H7 (cell line): ENCODE measurements around the gene GATB. TPM values are rescaled to one million over a fixed set of nuclear protein-coding genes. Genes with fewer than 3 reads are reported as not detected.

Experiments
- DNase-seq: peaks from one replicate; pipeline ENCODE4 v3.0.0; 2012
- H3K27me3 ChIP-seq: 2 replicates; pipeline ENCODE4 v1.6.0; 2011; ENCODE audit warnings: mild to moderate bottlenecking, low read length; ENCODE audit not compliant: control insufficient read depth, insufficient read depth
- H3K36me3 ChIP-seq: replicated peaks from 2 replicates; pipeline ENCODE4 v1.5.1; 2011; ENCODE audit warnings: low read length; ENCODE audit not compliant: control insufficient read depth, insufficient read depth
- H3K4me3 ChIP-seq: 2 replicates; pipeline ENCODE4 v1.5.1; 2011; ENCODE audit warnings: low read depth, mild to moderate bottlenecking, control low read depth, low read length, moderate library complexity; ENCODE audit not compliant: insufficient read depth
- total RNA-seq: library from RNA; depleted of rRNA; stranded (reverse); fragments of >200 nt; shearing (Covaris generic); gene quantifications from 2 replicates; pipeline ENCODE4 v1.2.3, GENCODE V29; 2014

Gene GATB
- total RNA-seq, 1 experiment from 2014 or later: 18.8 TPM

DNA sequence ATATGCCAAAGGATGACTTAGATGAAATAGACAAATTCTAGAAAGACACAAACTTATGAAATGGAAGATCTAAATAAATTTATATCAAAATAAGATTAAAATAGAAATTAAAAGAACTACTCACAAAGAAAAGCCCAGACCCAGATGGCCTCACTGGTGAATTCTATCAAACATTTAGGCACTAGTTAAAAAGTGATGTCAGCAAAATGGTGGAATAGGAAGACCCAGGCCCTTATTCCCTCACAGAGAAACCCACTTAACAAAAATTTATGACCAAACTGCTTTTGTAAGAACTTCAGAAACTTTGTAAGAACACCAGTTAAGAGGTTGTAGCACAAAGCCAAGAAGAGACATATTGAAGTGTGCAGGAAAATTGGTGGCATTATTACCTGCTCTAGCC, 129.5 kb downstream of the GATB start:
- H3K36me3 ChIP-seq: no peaks in the 10 kb centered on the region; the same call in 1 of the 2 replicates

GRCh38 chr4:151629097-151629783, 131.6 kb downstream of the GATB start:
- H3K4me3 ChIP-seq: no peak overlapping the region
- no peak for DNase-seq
- H3K36me3 ChIP-seq: no peaks in the 10 kb centered on the region; the same call in 1 of the 2 replicates

More for the DNA sequence above, 129.5 kb downstream of the GATB start:
- Histone ChIP-seq H3K27me3 (no peaks in the 10 kb centered on the region), H3K4me3 (no peak overlapping the region)
- DNase-seq: no peak

GRCh38 chr4:151628001-151628608, 132.7 kb downstream of the GATB start:
- Histone ChIP-seq H3K4me3 (no peak overlapping the region), H3K36me3 (no peaks in the 10 kb centered on the region; the same call in 1 of the 2 replicates), H3K27me3 (no peaks in the 10 kb centered on the region)
- DNase-seq: no peak

More at GRCh38 chr4:151629097-151629783, 131.6 kb downstream of the GATB start:
- no peaks in the 10 kb centered on the region for H3K27me3 ChIP-seq

- no peaks in the 10 kb centered on the region; the same call in 1 of the 2 replicates for H3K36me3 ChIP-seq
- H3K4me3 ChIP-seq: no peak overlapping the region
- DNase-seq: no peak
- H3K27me3 ChIP-seq: no peaks in the 10 kb centered on the region
Observed at GRCh38 chr4:151627491-151627890, 133.3 kb downstream of the GATB start.

GRCh38 chr4:151626751-151627150, 134.1 kb downstream of the GATB start:
- Histone ChIP-seq H3K27me3 (no peaks in the 10 kb centered on the region), H3K36me3 (no peaks in the 10 kb centered on the region; the same call in 1 of the 2 replicates), H3K4me3 (no peak overlapping the region)
- DNase-seq: no peak

DNA sequence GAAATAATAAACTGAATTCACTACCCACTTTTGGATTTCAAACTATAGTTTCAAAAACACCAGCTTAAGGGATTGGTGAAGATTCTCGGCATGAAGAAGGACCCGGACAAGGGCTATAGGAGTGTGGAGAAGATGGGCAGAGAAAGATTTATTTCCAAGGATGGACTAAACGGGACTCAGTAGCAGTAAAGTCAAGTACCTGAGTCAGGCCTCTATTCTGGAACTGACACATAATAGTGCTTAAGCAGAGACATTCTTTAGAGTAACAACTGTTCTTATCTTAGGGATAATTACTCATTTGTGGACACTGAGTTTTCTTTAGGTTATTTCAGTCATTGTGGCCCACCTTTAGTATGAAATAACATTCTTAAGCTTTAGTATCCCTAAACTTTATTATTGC, 134.6 kb downstream of the GATB start:
- Histone ChIP-seq H3K27me3 (no peaks in the 10 kb centered on the region), H3K36me3 (no peaks in the 10 kb centered on the region; the same call in 1 of the 2 replicates), H3K4me3 (no peak overlapping the region)
- DNase-seq: no peak

DNA sequence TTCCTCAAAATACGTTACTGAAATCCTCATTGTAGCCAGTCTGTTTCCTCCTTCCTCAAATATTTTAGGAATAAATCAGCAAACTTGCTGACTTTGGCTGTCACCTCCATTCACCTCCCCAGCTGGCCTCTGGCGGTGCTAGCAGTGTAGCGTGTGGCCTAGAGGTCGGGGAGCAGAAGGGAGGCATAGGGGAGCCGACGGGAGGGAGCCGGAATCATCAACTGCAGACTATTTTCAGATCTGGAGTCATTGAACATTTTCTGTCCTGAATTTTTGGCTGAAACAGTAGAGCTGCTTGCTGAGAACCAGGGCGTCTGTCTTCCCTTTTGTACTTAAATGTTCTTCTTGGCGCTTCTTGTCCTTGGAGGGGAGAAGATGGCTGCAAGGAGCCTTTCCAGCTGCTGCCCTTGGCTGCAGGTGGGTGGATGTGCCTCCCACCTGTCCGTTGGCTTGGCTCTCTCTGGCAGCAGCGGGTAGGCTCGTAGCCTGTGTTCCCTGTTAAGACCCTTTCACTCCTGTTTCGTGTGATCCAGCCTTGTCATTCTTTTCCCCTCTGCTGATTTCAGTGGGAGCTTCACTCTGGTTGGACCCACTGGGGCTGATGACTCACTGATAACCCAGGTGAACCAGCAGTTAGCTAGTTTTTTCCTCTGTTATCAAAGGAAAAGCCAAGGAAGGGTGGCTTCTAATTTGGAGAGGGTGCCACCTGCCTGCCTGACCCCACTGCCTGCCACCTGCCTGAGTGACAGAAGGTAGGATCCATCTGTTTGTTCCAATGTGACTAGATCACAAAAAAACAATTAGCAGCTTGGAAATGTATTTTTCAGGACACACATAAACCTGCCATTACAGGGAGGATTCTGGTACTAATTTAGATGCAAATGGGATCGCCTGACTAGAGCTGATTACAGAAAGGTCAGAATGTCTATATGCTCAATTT, 135.9 kb downstream of the GATB start:
- DNase-seq: no peak
- no peak overlapping the region for H3K4me3 ChIP-seq
- no peaks in the 10 kb centered on the region; the same call in 1 of the 2 replicates for H3K36me3 ChIP-seq
- no peaks in the 10 kb centered on the region for H3K27me3 ChIP-seq
